Measurements from ENCODE around the gene RAPGEF3. TPM values are rescaled to one million over a fixed set of nuclear protein-coding genes. Genes with fewer than 3 reads are reported as not detected.

RAPGEF3 gene, protein sequence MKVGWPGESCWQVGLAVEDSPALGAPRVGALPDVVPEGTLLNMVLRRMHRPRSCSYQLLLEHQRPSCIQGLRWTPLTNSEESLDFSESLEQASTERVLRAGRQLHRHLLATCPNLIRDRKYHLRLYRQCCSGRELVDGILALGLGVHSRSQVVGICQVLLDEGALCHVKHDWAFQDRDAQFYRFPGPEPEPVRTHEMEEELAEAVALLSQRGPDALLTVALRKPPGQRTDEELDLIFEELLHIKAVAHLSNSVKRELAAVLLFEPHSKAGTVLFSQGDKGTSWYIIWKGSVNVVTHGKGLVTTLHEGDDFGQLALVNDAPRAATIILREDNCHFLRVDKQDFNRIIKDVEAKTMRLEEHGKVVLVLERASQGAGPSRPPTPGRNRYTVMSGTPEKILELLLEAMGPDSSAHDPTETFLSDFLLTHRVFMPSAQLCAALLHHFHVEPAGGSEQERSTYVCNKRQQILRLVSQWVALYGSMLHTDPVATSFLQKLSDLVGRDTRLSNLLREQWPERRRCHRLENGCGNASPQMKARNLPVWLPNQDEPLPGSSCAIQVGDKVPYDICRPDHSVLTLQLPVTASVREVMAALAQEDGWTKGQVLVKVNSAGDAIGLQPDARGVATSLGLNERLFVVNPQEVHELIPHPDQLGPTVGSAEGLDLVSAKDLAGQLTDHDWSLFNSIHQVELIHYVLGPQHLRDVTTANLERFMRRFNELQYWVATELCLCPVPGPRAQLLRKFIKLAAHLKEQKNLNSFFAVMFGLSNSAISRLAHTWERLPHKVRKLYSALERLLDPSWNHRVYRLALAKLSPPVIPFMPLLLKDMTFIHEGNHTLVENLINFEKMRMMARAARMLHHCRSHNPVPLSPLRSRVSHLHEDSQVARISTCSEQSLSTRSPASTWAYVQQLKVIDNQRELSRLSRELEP
- total RNA-seq: 2.1 TPM

DNA sequence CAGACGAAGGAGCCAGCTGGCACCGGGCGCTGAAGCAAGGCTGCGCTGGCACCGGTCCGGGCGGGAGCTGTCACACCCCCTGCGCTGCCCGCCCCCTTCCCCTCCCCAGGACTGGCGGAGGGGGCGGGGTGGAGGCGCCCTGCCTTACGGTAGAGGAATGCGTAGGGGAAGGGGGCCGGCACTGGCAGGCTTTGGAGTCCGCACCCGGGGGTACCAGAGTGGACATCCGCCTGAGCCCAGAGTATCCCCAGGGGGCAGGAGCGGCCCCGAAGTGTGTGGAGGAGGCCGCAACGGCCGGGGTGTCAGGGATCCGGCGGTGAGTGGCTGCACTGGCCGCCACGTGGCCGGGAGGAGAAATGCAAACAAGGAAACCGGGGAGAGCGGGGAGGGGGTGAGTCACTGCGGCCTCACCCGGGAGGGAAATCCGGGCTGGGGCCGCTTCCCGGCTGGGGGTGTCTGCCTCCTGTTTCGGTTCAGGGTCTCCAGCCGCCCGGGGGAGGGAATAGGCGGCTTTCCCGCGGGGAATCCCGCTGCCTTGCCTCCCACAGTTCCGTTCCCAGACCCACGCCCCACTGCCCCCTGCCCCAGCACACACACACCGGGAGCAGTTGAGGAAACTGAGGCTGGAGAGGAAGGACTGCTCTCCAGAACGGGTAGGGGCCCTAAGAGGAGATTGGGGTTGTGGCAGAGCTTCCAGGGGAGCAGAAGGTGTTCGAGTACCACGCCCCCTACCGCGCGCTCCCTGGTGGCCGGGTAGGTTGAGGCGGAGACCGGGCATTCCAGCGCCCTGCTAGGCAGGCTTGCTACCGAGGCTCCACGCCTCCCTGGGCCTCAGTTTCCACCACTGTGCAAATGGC, at the start of gene RAPGEF3:
TSS of gene RAPGEF3 (minus strand) at position 47 of the 857 bp plus-strand sequence. CDS start 324 bp downstream, outside the sequence.
- ATAC-seq: peak; percentile 92
- peak; percentile 79 for DNase-seq (ENCODE audit: low spot score)

DNA sequence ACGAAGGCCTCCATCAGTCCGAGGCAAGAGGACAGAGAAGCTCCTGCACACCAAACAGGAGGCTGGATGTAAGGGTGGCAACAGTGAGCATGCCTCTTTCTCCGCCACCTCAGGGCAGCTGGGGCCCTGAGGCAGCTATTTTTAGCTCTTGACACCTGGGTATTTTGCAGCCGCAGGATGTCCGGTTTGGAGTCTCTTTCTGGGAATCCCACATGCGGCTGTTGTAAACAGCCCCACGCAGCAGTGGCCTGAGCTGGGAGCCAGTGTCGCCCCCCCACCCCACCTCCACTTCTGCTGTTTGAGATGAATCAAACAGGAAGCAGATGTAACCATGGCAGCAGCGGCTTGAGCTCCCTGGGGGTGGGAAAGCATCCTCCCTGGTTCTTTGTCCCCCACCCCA, 49.4 kb upstream of the RAPGEF3 start:
- ATAC-seq (no peak), DNase-seq (ENCODE audit: low spot score) (no peak)

DNA sequence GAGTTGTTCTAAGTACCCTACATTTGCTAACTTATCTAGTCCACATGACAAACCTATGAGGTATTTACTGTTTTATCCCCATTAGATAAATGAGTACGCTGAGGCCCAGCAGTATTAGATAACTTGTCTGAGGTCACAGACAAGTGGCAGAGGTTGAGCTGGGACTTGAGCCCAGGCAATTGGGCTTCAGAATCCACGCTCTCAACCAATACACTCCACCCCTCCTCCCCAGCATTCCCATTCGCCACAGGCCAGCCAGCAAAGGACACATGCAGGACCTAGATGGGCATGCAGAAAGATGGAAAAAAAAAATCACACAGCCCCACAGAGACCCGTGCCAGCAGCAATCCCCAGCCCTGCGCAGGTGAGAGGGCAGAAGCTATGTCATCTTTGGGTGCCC, 48.7 kb upstream of the RAPGEF3 start:
- DNase-seq (ENCODE audit: low spot score) (no peak), ATAC-seq (no peak)

DNA sequence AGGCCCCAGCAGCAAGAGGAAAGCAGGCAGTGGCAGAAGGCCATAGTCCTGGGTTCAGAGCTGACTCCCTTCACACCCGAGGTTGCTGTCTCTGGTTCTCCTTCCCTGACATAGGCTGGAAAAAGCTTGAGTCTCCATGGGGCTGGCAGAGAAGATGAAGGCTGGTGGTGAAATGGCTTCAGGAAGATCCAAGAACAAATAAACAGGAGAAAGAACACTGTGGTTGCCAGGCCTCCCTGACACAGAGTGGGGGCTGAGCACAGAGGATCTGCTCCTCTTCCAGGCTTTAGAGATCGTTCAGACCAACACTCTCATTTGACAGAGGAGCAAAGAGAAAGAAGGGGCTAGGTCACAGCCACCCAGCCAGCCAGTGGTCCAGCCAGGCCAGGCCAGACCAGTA, 46.7 kb upstream of the RAPGEF3 start:
- ATAC-seq (no peak), DNase-seq (ENCODE audit: low spot score) (no peak)

DNA sequence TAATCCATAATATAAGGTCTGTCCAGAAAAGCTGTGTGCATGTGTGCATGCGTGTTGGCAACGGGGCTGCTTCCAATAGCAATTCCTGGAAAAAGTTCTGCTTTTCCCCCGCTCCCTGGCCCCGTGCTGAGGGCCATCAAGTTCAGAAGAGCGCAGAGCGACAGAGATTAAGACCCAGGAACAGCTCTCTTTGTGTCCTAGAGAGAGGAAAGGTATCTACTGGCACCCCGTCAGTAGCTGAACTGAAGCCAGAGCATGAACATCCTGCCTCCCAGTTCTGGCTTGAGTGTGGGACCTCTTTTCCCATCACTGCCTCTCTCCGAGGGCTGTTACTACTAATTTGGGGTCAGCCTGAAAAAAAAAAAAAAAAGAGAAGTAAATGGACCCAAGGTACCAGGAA, 45.5 kb upstream of the RAPGEF3 start:
- no peak for ATAC-seq
- no peak for DNase-seq (ENCODE audit: low spot score)

DNA sequence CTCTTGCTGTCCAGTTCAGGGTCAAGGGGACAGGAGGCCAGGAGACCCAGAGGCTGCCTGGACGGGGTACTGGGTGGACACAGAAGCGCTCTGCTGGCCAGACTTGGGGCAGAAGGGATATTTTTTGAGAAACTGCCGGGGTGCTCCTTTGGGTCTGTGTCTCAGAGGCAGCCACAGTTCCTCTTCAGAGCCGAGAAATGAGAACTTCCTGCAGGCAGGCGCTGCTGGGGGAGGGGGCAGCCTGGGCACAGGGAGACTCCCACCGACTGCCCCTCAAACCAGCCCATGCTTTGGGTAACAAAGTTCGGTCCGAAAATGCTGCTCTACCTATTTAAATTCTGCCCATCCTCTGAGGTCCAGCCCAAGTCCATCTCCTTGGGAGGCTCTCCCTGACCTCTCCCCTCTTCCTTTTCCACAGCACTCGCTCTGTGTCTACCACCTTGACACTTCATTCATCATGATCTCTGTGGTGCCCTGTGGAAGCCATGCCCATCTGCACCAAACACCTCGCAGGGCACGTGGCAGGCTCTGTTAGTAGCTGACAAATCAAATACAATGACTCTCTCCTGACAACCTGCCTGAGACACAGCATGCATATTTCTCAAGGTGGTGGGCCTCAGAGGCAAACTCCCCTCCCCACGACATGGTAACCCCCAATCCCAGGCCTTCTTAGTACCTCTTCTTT, 44.7 kb upstream of the RAPGEF3 start:
- DNase-seq (ENCODE audit: low spot score) (no peak), ATAC-seq (peak; percentile 13)

DNA sequence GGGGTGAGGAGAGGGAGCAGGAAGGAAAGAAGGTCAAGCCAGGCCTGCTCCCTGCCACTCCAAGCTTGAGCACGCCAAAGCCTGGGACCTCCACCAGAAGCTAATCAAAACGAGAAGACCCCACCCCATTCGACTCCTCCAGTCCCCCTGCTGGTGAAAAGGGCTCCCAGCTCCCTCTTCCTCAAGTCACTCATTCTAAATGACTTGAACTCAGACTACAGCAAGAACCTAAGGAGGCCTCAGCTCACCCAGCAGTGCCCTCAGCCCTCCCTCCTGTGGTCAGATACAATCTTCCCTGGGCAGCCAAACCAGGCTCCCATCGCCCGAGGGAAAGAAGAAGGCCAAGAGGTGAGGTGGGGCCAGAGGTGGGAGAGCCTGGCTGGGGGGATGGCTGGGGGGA, 43.6 kb upstream of the RAPGEF3 start:
- DNase-seq (ENCODE audit: low spot score) (no peak), ATAC-seq (no peak)

DNA sequence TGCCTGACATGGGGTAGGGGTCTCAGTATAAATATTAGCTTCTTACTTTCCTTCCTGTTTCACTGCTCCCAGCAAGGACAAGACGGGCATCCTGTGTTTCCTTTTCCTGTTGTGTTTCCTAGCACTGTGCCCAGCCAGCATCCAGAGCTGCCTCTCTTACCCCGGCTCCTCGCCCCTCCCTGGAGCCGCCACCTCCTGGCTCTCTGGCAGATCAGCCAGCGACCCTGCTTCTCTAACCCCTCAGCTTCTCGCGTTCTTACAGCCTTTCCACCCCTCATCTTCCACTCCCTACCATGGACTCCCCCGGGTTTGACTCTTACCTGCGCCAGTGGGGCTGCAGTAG, 43.2 kb upstream of the RAPGEF3 start:
- no peak for ATAC-seq
- DNase-seq (ENCODE audit: low spot score): no peak

DNA sequence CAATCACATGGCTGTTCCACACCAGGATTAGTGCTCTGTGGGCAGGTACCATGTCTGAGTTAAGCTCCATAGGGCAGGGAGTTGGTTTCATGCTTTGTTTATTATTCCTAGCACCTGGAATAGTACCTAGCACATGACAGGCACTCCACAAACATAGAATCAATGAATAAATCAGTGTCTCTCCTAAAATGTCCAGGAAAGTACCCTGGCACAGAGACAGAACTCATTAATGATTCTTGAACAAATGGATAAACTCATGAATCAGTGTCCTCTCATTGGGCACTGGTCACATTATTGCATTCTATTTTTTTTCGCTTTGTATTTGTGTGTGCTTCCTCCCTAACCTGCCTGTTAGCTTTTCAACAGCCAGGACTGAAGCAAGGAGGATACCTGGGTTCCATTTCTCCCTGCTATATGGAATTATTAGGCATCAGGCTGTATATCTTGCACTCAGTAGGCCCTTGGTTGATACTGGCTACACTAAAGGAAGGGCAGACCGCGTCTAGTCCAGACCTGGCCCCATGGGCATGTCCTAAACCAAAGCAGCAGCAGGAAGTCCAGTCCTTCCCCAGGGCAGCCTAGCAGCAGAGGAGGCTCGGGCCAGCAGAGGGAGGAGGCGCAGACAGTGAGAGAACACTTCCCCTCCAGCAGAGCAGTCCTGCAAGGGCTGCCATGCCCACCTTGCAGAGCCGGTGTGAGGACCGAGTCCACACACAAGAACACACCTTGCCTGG, 42.7 kb upstream of the RAPGEF3 start:
- DNase-seq (ENCODE audit: low spot score) (no peak), ATAC-seq (peak; percentile 47)

DNA sequence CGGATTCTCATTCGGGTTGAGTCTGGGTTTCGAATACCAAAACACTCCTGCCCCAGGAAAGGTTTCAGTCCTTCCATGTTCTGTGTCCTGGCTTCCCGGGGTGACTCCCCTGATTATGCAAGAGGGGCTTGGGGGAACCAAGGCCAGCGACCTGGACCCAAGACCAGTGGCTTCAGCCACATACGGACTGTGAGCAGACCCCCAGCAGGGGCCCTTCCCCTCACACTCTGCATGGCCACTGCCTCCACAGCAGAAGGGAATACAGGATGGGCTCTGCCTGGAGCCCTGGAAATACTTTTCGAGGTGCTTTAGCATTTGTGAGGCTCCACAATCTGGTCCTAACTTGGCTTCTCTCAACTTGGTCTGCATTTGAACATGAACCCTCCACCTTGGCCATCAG, 41.9 kb upstream of the RAPGEF3 start:
- ATAC-seq (no peak), DNase-seq (ENCODE audit: low spot score) (no peak)

DNA sequence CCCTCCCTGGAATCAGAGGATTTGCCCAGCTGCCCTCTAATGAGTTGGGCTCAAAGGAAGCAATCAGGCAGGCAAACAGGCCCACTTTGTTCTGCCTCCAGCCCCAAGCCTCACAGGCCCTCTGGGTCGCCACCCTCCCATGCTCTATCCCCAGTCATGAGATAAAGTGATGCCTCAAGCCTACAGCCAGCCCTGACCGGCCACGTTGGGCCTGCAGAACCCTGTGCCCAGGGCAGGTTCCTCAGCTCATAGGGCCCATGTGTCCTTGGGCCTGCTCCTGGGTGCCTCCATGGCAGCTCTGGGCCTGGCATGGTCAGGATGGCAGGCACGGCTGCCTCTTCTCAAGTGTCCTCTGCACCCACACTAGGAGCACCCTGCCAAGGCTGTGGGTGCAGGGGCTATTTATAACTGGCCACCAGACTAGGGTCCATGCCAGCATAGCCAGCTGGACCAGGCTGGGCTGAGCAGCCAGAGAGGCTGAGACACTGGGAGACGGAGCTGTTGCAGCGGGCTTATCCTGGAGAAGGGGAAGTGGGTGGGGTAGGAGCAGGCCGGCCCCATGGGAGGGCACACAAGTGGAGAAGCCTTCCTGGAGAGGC, 40.8 kb upstream of the RAPGEF3 start:
- no peak for DNase-seq (ENCODE audit: low spot score)
- peak; percentile 20 for ATAC-seq

DNA sequence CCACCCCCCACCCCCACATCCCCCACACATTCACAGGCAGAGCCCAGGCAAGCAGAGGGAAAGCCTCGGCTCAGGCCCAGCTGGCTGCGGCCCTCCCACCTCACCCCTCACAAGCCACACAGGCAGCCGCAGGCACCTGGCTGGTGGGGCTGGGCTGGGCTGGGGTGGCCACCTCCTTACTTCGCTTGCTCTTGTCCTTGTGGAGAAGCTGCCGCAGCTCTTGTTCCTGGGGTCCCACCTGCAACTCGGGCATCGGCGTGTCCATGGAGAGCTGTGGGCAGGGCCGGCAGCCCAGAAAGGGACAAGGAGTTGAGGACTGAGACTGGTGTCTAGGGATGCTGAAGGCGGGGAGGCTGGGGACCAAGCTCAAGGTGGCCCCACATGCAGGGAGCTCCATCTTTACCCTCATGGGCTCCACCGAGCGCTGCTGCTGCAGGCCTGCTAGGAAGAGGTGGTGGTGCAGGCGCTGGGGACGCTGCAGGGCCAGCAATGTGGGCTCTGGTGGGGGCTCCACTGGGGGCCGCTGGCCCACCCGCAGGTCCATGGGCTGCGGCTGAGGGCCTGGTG, 39.8 kb upstream of the RAPGEF3 start:
- DNase-seq (ENCODE audit: low spot score) (no peak), ATAC-seq (no peak)

DNA sequence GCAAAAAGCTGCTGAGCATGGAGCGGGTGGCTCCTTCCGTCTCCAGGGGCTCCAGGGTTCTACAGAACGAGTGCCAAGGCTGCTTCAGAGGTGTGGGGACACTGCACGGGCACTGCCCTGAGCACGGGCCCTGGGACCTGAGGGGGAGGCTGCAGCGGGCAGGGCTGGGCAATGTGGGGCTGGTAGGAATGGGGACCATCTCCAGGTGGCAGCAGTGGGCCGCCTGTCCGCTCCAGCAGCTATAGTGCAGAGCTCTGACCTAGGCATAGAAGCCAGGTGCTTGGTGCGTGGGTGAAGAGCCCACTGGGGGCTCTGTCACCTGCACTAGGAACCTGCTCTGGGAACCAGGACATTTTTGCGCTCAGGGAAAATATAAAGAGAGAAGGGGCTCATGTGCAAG, 38.8 kb upstream of the RAPGEF3 start:
- DNase-seq (ENCODE audit: low spot score): no peak
- peak; percentile 88 for ATAC-seq

DNA sequence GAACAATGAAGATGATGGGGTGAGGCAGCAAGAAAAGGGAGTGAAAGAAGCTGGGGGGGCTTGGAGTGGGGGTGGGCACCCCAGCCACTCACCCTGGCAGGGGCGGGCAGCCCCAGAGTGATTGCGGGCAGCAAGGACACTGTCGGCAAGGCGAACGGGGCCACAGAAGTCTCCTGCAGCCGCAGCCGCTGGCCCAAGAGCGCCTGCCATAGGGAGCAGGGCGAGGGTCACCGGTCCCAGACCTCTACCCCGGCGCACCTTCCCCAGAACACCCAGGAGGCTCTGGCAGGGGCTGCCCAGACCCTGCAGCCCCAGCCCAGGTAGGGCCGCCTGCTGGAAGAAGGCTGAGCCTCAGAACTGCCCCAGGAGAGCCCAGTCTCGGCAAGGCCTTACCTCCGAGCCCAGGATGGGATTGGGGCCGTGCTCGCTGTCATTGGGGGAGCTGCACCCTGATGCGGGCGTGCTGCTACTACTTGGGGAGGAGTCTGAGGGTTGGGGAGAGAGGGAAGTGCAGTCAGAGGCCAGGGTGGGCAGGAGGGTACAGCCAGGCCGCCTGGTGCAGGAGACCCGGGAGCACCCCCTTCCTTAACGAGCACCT, 37.2 kb upstream of the RAPGEF3 start:
- ATAC-seq (no peak), DNase-seq (ENCODE audit: low spot score) (no peak)

DNA sequence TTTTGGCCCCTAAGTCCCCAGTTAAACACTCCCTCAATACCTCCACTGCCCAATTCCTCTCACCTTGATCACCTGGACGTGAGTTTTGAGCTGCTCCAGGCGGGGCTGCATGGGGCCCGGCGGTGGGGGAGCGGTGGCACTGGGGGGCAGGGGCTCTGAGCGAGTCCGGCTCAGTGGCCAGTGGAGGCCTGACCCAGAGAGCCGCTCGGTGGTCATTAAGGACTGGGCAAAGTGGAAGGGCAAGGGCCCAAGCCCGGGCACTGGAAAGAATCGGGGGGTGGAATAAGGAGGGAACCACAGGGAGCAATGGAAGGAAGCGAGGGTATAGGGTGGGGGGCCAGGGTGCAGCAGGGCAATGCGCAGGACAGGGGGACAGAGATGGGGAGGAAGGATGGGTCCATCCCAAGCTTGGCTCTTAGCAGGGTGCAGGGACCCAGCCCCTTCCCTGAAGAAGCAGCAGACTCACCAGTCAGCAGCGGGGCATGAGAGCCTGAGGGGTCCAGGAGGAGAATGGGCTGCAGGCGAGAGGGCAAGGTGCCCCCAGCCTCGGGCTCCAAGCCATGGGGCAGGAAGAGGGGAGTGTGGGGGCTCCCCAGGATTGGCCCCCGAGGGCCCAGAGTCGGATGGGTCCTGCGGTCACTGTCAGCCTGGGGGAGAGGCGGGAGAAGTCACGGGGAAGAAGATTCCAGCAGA, 36.6 kb upstream of the RAPGEF3 start:
- ATAC-seq: no peak
- no peak for DNase-seq (ENCODE audit: low spot score)

DNA sequence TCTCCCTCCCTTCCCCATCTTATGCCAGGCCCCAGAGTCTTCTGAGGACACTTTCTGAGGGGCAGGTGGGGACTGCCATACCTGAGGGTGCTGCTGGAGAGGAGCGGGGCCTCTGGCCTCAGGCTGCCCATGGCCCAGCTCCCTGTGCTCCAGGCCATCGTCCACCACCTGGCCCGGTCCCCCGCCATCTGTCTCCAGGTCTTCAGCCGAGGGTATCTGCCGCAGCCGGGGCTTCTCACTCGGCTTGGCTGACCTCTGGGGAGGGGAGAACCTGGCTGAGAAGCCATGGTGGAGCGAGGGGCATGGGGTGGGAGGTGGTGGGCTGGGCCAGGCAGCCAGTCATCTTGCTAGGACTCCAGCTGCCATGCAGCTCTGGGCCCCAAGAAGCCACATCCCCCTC, 36.0 kb upstream of the RAPGEF3 start:
- ATAC-seq (no peak), DNase-seq (ENCODE audit: low spot score) (no peak)

DNA sequence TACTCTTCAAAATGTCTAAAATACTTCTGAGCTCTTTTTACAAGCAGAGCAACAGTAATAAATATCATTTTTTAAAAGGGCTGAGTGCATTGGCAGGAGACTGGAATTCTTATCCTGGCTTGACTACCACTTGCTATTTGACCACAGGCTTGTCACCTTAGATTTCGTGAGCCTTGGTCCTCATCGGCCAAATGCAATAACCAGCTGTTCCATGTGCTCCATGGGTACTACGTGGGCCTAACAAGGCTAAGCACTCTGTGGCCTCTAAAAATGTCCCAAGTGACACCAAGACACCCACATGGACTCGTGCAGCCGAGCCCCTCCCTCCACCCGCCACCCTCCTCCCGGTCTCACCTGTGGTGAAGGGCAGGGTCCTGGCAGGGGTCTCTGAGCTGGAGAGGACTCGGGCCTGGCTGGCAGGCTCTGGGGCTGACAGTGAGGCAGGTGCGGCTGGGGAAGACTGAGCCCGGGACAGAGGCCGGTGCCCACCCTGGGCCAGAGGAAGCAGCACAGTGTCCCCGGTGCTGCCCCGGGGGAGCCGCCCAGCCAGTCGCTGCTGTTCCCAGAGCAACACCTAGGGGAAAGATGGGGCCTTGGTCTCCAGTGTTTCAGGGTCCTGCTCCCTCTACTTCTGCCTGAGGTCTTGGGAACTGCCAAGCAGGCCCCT, 34.5 kb upstream of the RAPGEF3 start:
- DNase-seq (ENCODE audit: low spot score): no peak

DNA sequence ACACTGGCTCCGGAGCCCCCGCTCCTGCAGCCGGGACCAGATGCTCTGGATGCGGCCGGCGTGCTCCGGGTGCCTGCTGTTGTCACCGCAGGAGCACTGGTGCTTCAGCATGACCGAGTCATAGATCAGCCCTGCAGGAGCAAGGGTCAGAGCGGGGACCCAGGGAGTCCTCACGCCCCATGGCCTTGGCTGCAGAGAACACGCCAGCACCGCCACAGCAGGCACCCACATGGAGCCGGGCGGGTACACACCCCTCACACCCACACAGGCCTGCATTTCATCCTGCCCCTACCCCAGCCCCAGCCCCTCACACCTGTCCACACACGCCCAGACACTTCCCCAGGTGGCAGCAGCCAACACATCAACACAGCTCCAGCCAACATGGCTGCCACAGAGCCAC, 33.2 kb upstream of the RAPGEF3 start:
- no peak for ATAC-seq

More for the DNA sequence above, 34.5 kb upstream of the RAPGEF3 start:
- no peak for ATAC-seq

More for the DNA sequence above, 33.2 kb upstream of the RAPGEF3 start:
- DNase-seq (ENCODE audit: low spot score): no peak

All from left lobe of liver (tissue), 2 donors.